GM12872 (cell line): ENCODE measurements around the gene AGAP1.

ENCODE experiments used
- CTCF ChIP-seq: IDR thresholded peaks from 3 replicates; pipeline ENCODE4 v1.5.1; 2011; ENCODE audit warnings: low read depth, mild to moderate bottlenecking, low read length, moderate library complexity; ENCODE audit not compliant: insufficient read depth

The AGAP1 gene

GRCh38 chr2:235725841-235726240 lies 232.0 kb downstream of the AGAP1 start:
- no peak for TF ChIP-seq CTCF

- TF ChIP-seq CTCF: no peak
Observed at GRCh38 chr2:235726554-235726953, 232.7 kb downstream of the AGAP1 start.

- TF ChIP-seq CTCF: no peak
Observed at GRCh38 chr2:235727174-235727573, 233.3 kb downstream of the AGAP1 start.

GRCh38 chr2:235727891-235728799 lies 234.3 kb downstream of the AGAP1 start:
- TF ChIP-seq CTCF: no peak

GRCh38 chr2:235728800-235729556 lies 235.1 kb downstream of the AGAP1 start:
- TF ChIP-seq CTCF: no peak

- no peak for TF ChIP-seq CTCF
Observed at GRCh38 chr2:235729557-235729947, 235.7 kb downstream of the AGAP1 start.

GRCh38 chr2:235730115-235730514 lies 236.3 kb downstream of the AGAP1 start:
- no peak for TF ChIP-seq CTCF
